ENCODE measurements around the gene CASTOR2. TPM values are rescaled to one million over a fixed set of nuclear protein-coding genes. Genes with fewer than 3 reads are reported as not detected.

Gene CASTOR2
- total and polyA plus RNA-seq, 3 donors (not counting 1 experiment from before 2014, with no cell fraction given): 4.0 to 15.5 (median 7.8) TPM

Other genes with a start within 250 kb of the CASTOR2 start
- under 1 TPM in 1 of 2 donors, not detected in 1; 0.82 TPM for gene NCF1, start 190.7 kb upstream of the CASTOR2 start, total RNA-seq
- 0.29 TPM for gene NCF1, start 190.7 kb upstream of the CASTOR2 start, polyA plus RNA-seq
- 10 to 100 TPM in 1 of 2 donors, 1 to 10 TPM in 1; 2.7 to 11.4 TPM for gene GTF2IRD2, start 113.1 kb upstream of the CASTOR2 start, total RNA-seq
- gene GTF2IRD2, start 113.1 kb upstream of the CASTOR2 start, polyA plus RNA-seq: 4.1 TPM
- gene RCC1L, start 109.1 kb downstream of the CASTOR2 start, total RNA-seq: 10 to 100 TPM; 36.0 to 37.0 TPM
- gene RCC1L, start 109.1 kb downstream of the CASTOR2 start, polyA plus RNA-seq: 35.7 TPM
- gene GTF2IRD2B, start 127.9 kb downstream of the CASTOR2 start, total RNA-seq: 10 to 100 TPM; 10.6 to 14.2 TPM
- 5.1 TPM for gene GTF2IRD2B, start 127.9 kb downstream of the CASTOR2 start, polyA plus RNA-seq